Measurements from ENCODE around the gene HOXC9.

HOXC9 gene

DNA sequence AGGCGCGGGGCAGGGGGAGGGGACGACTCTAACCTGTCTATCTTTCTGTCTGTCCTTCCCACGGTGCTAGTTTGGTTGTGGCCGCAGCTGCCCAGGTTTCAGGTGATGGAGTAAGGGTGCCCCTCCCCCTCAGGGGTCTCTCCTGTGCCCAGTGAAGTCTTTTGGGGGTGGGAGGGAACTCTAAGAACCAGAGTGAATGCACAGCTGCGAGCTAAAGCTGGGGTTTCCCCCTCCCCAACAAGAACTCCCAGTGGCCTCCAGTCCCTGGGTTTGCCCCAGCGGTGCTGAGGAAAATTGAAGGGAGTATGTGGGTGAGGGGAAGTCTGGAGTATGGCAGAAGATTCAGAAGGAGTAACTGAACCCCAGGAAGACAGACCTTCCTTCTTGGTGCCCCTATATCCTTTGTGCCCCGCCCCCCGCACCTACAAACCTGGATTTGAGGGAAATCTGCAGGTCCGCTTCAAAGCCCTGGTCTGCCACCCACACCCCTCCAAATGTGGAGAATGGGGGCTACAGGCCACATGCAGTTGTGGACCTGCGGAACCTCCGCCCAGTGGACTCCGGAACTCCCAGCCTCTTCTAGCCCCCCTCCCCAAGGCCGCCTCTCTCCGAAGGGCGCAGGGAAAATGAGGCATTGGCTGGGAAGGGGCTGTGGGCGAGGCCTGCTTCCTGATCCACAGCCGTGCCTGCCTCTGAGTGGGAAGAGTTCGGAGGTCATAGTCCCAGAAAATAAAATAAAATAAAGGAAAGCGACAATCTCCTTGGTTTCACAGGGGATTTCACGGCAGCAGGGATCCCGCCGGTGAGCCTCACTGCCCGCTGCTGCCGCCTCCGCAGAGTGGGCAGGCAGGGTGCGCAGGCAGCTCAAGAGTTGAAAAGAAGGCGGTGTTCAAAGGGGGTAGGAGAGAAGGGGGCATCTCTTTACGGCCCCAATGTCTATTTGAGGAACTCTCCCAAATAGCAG lies 3.4 kb upstream of the HOXC9 start:
- DNase-seq (ENCODE audit: low read depth in 1 of 2, low spot score in 1 of 2) = no peak
- TF ChIP-seq, protein P1, sequence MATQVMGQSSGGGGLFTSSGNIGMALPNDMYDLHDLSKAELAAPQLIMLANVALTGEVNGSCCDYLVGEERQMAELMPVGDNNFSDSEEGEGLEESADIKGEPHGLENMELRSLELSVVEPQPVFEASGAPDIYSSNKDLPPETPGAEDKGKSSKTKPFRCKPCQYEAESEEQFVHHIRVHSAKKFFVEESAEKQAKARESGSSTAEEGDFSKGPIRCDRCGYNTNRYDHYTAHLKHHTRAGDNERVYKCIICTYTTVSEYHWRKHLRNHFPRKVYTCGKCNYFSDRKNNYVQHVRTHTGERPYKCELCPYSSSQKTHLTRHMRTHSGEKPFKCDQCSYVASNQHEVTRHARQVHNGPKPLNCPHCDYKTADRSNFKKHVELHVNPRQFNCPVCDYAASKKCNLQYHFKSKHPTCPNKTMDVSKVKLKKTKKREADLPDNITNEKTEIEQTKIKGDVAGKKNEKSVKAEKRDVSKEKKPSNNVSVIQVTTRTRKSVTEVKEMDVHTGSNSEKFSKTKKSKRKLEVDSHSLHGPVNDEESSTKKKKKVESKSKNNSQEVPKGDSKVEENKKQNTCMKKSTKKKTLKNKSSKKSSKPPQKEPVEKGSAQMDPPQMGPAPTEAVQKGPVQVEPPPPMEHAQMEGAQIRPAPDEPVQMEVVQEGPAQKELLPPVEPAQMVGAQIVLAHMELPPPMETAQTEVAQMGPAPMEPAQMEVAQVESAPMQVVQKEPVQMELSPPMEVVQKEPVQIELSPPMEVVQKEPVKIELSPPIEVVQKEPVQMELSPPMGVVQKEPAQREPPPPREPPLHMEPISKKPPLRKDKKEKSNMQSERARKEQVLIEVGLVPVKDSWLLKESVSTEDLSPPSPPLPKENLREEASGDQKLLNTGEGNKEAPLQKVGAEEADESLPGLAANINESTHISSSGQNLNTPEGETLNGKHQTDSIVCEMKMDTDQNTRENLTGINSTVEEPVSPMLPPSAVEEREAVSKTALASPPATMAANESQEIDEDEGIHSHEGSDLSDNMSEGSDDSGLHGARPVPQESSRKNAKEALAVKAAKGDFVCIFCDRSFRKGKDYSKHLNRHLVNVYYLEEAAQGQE (IDR thresholded peaks at IDR 0.05; ENCODE audit: insufficient replicate concordance, low read depth) = no peak
- TF ChIP-seq POLR2AphosphoS5 (IDR thresholded peaks at IDR 0.05; ENCODE audit: low read depth) (no peak), GABPA (IDR thresholded peaks at IDR 0.05; ENCODE audit: low read depth) (no peak), SPI1 (IDR thresholded peaks at IDR 0.05; ENCODE audit: borderline replicate concordance, low read depth) (no peak)
- TF ChIP-seq, protein P2, sequence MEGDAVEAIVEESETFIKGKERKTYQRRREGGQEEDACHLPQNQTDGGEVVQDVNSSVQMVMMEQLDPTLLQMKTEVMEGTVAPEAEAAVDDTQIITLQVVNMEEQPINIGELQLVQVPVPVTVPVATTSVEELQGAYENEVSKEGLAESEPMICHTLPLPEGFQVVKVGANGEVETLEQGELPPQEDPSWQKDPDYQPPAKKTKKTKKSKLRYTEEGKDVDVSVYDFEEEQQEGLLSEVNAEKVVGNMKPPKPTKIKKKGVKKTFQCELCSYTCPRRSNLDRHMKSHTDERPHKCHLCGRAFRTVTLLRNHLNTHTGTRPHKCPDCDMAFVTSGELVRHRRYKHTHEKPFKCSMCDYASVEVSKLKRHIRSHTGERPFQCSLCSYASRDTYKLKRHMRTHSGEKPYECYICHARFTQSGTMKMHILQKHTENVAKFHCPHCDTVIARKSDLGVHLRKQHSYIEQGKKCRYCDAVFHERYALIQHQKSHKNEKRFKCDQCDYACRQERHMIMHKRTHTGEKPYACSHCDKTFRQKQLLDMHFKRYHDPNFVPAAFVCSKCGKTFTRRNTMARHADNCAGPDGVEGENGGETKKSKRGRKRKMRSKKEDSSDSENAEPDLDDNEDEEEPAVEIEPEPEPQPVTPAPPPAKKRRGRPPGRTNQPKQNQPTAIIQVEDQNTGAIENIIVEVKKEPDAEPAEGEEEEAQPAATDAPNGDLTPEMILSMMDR (IDR thresholded peaks at IDR 0.05; ENCODE audit: insufficient read depth, low read length) = no peak
- H3K4me3 ChIP-seq (replicated peaks; ENCODE audit: insufficient read depth, low read length) = no peak overlapping the region
- peaks cover 97% of the 10 kb centered on the region for H3K27me3 ChIP-seq (ENCODE audit: insufficient read depth, poor library complexity, severe bottlenecking)
- H3K27ac ChIP-seq (replicated peaks) = no peak overlapping the region

DNA sequence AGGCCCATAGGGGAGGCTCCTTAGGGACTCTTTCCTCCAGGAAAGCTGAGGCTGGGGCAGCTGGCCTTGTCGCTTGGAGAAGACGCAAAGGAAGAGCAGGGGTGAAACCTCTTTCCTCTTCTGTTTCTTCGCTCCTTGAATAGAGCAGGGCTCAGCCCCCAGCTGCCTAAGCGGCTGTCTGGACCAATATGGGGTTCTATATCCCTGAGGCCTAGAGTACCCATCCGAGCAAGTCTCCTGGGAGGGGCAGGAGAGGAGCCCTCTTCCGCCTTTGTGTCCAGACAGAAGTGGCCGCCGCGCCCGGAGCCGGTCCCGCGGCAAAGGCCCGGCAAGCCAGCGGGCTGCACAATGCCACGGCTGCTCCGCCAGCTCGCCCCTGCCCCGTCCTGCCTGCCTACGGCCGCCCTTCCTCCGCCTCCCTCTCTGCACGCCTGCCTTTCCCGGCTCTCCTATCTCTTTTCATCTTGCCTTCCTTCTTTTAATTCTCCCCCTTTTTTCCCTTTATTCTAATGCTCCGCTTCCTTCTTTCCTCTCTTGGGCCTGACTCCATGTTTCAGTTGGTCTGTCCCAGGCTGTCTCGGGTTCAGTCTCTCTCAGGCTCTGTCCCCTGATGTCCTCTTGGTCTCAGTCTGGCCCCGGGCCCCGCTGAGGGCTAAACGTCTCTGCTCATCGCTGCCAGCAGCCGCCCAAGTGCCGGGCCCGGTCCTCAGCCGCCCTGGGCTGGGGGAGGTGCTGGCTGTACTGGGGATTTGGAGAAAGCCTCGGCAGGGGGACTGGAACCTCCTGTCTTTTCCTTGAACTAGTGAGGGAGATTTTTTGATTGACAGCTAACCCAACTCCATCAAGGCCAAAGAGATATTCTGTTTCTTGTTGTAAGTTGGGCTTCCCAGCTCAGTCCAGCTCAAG lies 2.5 kb upstream of the HOXC9 start:
- DNase-seq (ENCODE audit: low read depth in 1 of 2, low spot score in 1 of 2) = no peak
- Histone ChIP-seq H3K4me3 (replicated peaks; ENCODE audit: insufficient read depth, low read length) (no peak overlapping the region), H3K27me3 (ENCODE audit: insufficient read depth, poor library complexity, severe bottlenecking) (peaks cover 97% of the 10 kb centered on the region), H3K27ac (replicated peaks) (no peak overlapping the region)
- TF ChIP-seq SPI1 (IDR thresholded peaks at IDR 0.05; ENCODE audit: borderline replicate concordance, low read depth) (no peak), POLR2AphosphoS5 (IDR thresholded peaks at IDR 0.05; ENCODE audit: low read depth) (no peak), GABPA (IDR thresholded peaks at IDR 0.05; ENCODE audit: low read depth) (no peak)
- TF ChIP-seq, protein P2 (IDR thresholded peaks at IDR 0.05; ENCODE audit: insufficient read depth, low read length) = no peak
- TF ChIP-seq, protein P1 (IDR thresholded peaks at IDR 0.05; ENCODE audit: insufficient replicate concordance, low read depth) = no peak

DNA sequence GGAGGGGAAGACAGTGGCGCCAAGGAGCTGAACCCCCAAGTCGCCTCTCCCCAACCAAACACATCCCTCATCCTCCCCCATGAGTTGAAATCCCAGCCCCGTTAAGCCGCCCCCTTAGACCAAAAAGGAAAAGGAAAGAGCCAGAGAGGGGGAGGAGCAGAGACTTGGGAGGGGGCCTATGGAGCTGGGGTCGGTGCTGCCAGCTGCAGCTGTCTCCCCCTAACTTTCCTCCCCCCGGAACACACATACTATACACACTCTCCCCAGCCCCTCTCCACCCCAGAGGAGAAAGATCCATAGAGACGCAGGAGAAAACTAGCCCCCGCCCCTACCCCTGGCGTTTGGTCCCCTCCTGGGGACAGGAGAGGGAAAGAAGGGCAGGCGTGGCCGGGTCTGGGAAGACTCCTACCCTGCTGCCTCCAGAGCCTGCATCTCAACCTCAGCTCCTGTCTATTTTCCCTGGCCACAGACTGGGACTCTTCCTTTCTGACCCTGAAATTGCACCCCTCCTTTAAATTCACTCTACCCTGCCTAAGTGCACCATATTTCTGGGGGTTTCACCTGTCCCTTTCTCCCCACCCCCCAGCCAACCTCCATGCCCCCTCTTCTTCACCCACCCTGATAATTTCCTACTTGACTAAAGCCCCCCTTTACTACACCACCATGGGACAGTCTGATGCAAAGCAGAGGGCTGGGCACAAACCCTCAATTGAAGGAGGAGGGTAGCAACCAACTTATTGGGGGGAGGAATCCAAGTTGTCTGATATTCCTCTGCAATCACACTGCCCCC lies 1.7 kb upstream of the HOXC9 start:
- no peak overlapping the region for H3K4me3 ChIP-seq (replicated peaks; ENCODE audit: insufficient read depth, low read length)
- TF ChIP-seq POLR2AphosphoS5 (IDR thresholded peaks at IDR 0.05; ENCODE audit: low read depth) = no peak
- TF ChIP-seq, protein P1 (IDR thresholded peaks at IDR 0.05; ENCODE audit: insufficient replicate concordance, low read depth) = no peak
- no peak overlapping the region for H3K27ac ChIP-seq (replicated peaks)

More for the DNA sequence above, 1.7 kb upstream of the HOXC9 start:
- DNase-seq (ENCODE audit: low read depth in 1 of 2, low spot score in 1 of 2) = no peak
- peaks cover 95% of the 10 kb centered on the region for H3K27me3 ChIP-seq (ENCODE audit: insufficient read depth, poor library complexity, severe bottlenecking)
